Measurements from ENCODE around the gene BLM. TPM values are rescaled to one million over a fixed set of nuclear protein-coding genes. Genes with fewer than 3 reads are reported as not detected.
A peak's percentile ranks its signal among the peaks of the same experiment; 100 is the strongest.

The BLM gene
- total RNA-seq, 4 donors from 2014 or later = 0.29 to 5.0 (median 0.48) TPM

DNA sequence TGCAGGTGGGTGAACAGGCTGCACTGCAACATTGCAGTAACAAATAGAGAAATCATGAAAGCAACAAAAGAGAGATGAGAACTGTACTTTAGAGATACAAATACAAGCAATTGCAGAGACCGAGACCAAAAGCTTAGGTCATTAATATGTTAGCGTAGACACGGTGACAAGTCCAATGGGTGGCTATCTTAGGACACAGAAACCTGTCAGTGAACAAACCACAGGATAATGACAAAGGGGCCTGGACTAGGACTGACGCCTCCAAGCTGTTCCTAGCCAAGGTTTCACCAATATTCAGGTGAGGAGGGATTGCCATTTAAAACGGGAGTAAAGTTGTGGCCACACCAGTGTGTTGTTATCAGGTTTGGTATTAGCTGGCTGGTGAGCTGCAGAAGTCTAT lies 41.7 kb upstream of the BLM start:
- Histone ChIP-seq H3K4me1 (no peaks in the 10 kb centered on the region), H3K9me3 (no peaks in the 10 kb centered on the region), H3K4me3 (no peak overlapping the region), H3K27me3 (no peaks in the 10 kb centered on the region), H3K36me3 (no peaks in the 10 kb centered on the region), H3K27ac (no peak overlapping the region)
- DNase-seq = no peak
- intact Hi-C loops (cut with DNase I; ENCODE audit: low total_unique reads) = no loop called here
- TF ChIP-seq POLR2A (IDR thresholded peaks at IDR 0.05) = no peak
- TF ChIP-seq, protein P1, sequence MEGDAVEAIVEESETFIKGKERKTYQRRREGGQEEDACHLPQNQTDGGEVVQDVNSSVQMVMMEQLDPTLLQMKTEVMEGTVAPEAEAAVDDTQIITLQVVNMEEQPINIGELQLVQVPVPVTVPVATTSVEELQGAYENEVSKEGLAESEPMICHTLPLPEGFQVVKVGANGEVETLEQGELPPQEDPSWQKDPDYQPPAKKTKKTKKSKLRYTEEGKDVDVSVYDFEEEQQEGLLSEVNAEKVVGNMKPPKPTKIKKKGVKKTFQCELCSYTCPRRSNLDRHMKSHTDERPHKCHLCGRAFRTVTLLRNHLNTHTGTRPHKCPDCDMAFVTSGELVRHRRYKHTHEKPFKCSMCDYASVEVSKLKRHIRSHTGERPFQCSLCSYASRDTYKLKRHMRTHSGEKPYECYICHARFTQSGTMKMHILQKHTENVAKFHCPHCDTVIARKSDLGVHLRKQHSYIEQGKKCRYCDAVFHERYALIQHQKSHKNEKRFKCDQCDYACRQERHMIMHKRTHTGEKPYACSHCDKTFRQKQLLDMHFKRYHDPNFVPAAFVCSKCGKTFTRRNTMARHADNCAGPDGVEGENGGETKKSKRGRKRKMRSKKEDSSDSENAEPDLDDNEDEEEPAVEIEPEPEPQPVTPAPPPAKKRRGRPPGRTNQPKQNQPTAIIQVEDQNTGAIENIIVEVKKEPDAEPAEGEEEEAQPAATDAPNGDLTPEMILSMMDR (IDR thresholded peaks at IDR 0.05) = no peak

DNA sequence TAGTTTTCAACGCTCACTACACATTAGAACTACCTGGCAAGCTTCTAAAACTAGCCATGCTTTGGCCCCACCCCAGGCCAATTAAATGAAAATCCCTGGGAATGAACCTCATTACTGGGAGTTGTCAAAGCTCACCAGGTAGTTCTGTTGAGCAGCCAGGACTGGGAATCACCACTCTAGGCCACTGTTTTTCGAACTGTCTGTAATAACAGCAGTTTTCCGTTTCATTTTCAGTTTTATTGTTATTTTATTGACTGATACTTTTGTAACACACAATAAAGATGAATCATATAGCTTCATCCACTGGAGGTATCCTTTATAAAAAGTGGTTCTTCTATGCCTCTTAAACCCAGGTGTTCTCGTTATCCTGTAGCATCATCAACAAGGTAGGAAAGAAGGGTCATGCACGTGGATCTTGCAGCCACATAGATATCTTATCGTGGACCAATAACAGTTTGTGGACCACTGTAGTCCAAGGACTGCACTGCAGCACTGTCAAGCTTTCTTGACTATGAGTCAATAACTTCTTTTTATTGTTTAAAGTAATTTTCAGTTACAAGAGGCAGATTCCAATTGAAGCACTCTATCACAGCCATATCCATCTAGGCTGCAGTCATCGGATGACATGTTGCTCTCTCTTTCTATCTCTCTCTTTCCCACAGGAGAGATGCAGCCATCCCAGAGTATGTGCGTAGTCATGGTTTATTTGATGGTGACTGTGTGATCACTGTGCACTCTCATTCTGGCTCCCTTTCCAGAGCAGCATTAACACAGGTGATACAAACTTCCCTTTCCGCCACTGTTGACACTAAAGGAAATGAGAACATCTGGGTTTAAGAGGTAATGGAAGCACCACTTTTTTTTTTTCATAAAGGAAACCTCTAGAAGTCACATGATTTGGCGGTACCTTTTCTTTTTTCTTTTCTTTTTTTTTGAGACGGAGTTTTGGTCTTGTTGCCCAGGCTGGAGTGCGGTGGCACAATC lies 39.0 kb upstream of the BLM start:
- Histone ChIP-seq H3K4me1 (peaks cover 0 to 7% of the 10 kb centered on the region in 2 donors), H3K4me3 (no peak overlapping the region), H3K36me3 (no peaks in the 10 kb centered on the region), H3K27me3 (no peaks in the 10 kb centered on the region), H3K9me3 (no peaks in the 10 kb centered on the region), H3K27ac (no peak overlapping the region)
- intact Hi-C loops (cut with DNase I; ENCODE audit: low total_unique reads) = no loop called here
- DNase-seq = no peak
- no peak for TF ChIP-seq POLR2A (IDR thresholded peaks at IDR 0.05)
- TF ChIP-seq, protein P1 (IDR thresholded peaks at IDR 0.05) = no peak

DNA sequence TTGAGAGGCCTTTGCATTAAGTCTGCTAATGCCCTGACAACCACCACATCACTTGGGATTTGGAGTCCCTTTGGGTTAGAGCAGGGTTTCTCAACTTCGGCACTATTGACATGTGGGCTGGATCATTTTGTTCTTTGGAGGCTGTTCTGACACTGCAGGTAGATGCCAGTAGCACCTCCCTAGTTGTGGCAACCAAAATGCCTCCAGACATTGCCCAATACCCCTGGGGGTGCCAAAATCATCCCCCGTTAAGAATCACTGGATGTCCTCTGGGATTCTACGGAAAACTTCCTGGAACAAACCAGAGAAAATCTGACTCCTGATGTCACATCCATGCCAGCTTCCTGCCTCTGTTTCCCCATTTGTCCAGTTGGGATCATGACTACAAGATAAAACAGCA lies 37.2 kb upstream of the BLM start:
- DNase-seq = peak; percentile 38 to 47
- Histone ChIP-seq H3K9me3 (no peaks in the 10 kb centered on the region), H3K4me3 (no peak overlapping the region), H3K36me3 (no peaks in the 10 kb centered on the region), H3K27me3 (no peaks in the 10 kb centered on the region), H3K4me1 (peaks cover 0 to 7% of the 10 kb centered on the region in 2 donors), H3K27ac (peak overlapping the region; percentile 36 to 68)
- intact Hi-C loops (cut with DNase I; ENCODE audit: low total_unique reads) = no loop called here
- TF ChIP-seq POLR2A (IDR thresholded peaks at IDR 0.05) = no peak
- TF ChIP-seq, protein P1 (IDR thresholded peaks at IDR 0.05) = no peak

DNA sequence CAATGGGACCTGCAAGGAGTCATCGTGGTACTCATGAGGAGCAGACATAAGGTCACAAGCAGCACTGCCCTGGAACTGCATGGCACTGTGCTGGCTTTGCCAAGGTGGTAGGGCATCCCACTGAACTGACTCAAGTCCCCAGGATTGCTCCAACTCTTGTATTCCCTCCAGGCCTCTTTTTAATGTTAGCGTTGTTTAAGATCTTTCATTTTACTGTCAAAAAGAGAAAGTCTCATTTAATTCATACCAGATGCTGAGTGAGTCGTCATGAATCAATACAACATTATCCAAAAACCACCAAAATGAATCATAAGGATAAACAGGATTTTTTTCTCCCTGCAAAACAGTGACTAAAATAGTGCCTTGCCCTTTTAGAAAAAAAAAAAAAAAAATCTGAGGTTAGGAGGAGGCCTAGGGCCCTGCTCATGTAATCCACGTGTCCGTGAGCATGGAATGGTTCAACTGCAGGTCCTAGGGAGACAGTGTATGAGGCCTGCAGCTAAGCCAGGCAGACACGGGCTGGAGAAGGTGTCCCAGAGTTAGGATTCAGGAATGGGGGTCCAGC lies 36.7 kb upstream of the BLM start:
- DNase-seq = peak; percentile 54 to 58
- intact Hi-C loops (cut with DNase I; ENCODE audit: low total_unique reads) = no loop called here
- H3K36me3 ChIP-seq = no peaks in the 10 kb centered on the region
- H3K27ac ChIP-seq = peak overlapping the region; percentile 70 to 77
- no peak overlapping the region for H3K4me3 ChIP-seq
- H3K9me3 ChIP-seq = no peaks in the 10 kb centered on the region
- peaks cover 0 to 7% of the 10 kb centered on the region in 2 donors for H3K4me1 ChIP-seq
- no peak for TF ChIP-seq POLR2A (IDR thresholded peaks at IDR 0.05)
- TF ChIP-seq, protein P1 (IDR thresholded peaks at IDR 0.05) = no peak
- H3K27me3 ChIP-seq = no peaks in the 10 kb centered on the region

DNA sequence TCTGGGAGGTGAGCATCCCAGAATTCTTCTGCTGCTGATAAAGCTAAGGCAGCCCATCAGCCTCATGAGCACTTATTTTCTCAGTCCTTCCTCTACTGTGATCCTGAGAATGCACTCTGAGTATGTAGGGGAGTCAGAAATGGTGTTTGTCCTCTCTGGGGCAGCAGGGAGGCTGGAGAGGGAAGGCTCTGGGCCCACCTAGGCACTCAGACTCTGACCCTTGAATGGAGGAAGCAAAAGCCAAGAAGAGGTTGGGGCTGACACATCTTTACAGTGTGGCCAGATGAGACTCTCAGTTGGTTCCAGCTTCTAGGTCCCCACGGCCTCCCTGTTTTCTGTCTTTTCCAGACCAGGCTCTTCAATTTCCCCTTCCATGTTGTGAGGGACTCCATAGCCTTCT lies 36.1 kb upstream of the BLM start:
- no peak overlapping the region for H3K4me3 ChIP-seq
- TF ChIP-seq, protein P1 (IDR thresholded peaks at IDR 0.05) = no peak
- no peak for TF ChIP-seq POLR2A (IDR thresholded peaks at IDR 0.05)
- H3K27ac ChIP-seq = peak overlapping the region; percentile 70 to 77
- H3K27me3 ChIP-seq = no peaks in the 10 kb centered on the region
- no peak for DNase-seq
- intact Hi-C loops (cut with DNase I; ENCODE audit: low total_unique reads) = no loop called here
- H3K4me1 ChIP-seq = peaks cover 0 to 7% of the 10 kb centered on the region in 2 donors
- H3K36me3 ChIP-seq = no peaks in the 10 kb centered on the region
- H3K9me3 ChIP-seq = no peaks in the 10 kb centered on the region
